Measurements from ENCODE around the gene TSR2. TPM values are rescaled to one million over a fixed set of nuclear protein-coding genes. Genes with fewer than 3 reads are reported as not detected.

Gene TSR2
- total and polyA plus RNA-seq, 2 of the 8 experiments (the other 6 are each of a cell fraction or from before 2014, with no cell fraction given), result 15.1 to 44.2 TPM

GRCh38 chrX:54416965-54417364 is 23.2 kb upstream of the TSR2 start:
- no peak overlapping the region for H3K23ac ChIP-seq (ENCODE audit: insufficient read length)
- H4K20me1 ChIP-seq (replicated peaks in 1 of 2; ENCODE audit: control insufficient read depth in 1 of 2, insufficient read depth in 2 of 2, low read length in 2 of 2), result no peaks in the 10 kb centered on the region
- no peak overlapping the region for H4K8ac ChIP-seq (ENCODE audit: extremely low read depth, insufficient read depth, low read length)
- H3K27ac ChIP-seq (ENCODE audit: low read depth, low read length), result no peak overlapping the region
- DNase-seq (ENCODE audit: low read depth in 1 of 2, low spot score in 2 of 2) (no peak), FAIRE-seq (no peak)
- H3K14ac ChIP-seq (ENCODE audit: insufficient read length), result no peak overlapping the region
- no peaks in the 10 kb centered on the region for H3K27me3 ChIP-seq (replicated peaks in 1 of 4; ENCODE audit: control insufficient read depth in 3 of 4, extremely low read depth in 1 of 4, insufficient read depth in 3 of 4, low read length in 3 of 4)
- no peak overlapping the region for H4K5ac ChIP-seq (ENCODE audit: insufficient read length, low read depth, low read length)
- H2BK20ac ChIP-seq (ENCODE audit: low read length), result no peak overlapping the region
- no peak overlapping the region for H3K9ac ChIP-seq (replicated peaks in 1 of 4; ENCODE audit: extremely low read depth in 1 of 4, low read depth in 3 of 4, low read length in 3 of 4)
- 100% methylated on average over 2 of the region's 2 CpGs; no CpG with 5 or more reads in 1 of the 2 experiments for WGBS, 2 experiments (ENCODE audit: extremely low coverage in 1 of 2, insufficient coverage in 1 of 2, insufficient read length in 1 of 2, insufficient replicate concordance in 2 of 2, low coverage in 1 of 2, low lambda C conversion rate in 2 of 2, missing lambda C conversion rate in 1 of 2)
- peaks cover 2% of the 10 kb centered on the region; the same call in 1 of the 2 replicates for H3K23me2 ChIP-seq (ENCODE audit: low read depth, low read length)
- no peak overlapping the region for H2BK15ac ChIP-seq (ENCODE audit: low read length)
- H3K4me2 ChIP-seq (ENCODE audit: insufficient read depth in 1 of 2, low read depth in 2 of 2, low read length in 2 of 2), result no peak overlapping the region
- H2BK12ac ChIP-seq (ENCODE audit: low read depth, low read length), result no peak overlapping the region
- H3K4ac ChIP-seq (replicated peaks; ENCODE audit: insufficient read length, low read depth, low read length), result no peak overlapping the region
- no peak overlapping the region for H2AFZ ChIP-seq (ENCODE audit: low read length)
- no peaks in the 10 kb centered on the region for H3K79me2 ChIP-seq (ENCODE audit: control insufficient read depth in 1 of 2, insufficient read depth in 2 of 2, low read length in 2 of 2)
- POLR2A ChIA-PET (ENCODE audit: partially characterized antibody), result interaction anchor here (1.1 kb wide), 1 partner anchor 23 kb away, joined by 3 read pairs; the partner anchor contains the start of gene TSR2
- H2BK5ac ChIP-seq (ENCODE audit: low read depth, low read length), result no peak overlapping the region
- no peak overlapping the region for H3K18ac ChIP-seq (ENCODE audit: extremely low read depth, low read length)
- H2AK5ac ChIP-seq (ENCODE audit: low read depth, low read length), result no peak overlapping the region
- no peak overlapping the region for H3K4me3 ChIP-seq (ENCODE audit: extremely low read depth in 1 of 4, insufficient read depth in 2 of 4, low read depth in 3 of 4, low read length in 4 of 4)
- H3K9me3 ChIP-seq (ENCODE audit: insufficient read depth in 2 of 2, low read depth in 1 of 2, low read length in 1 of 2), result no peaks in the 10 kb centered on the region
- H2BK120ac ChIP-seq (replicated peaks; ENCODE audit: low read depth, low read length), result no peak overlapping the region
- H3K36me3 ChIP-seq (ENCODE audit: control insufficient read depth in 2 of 4, insufficient read depth in 4 of 4, low read length in 3 of 4), result no peaks in the 10 kb centered on the region
- no peak overlapping the region for H3K56ac ChIP-seq (replicated peaks; ENCODE audit: insufficient read length, low read depth, low read length)
- peaks cover 0 to 6% (median 2%) of the 10 kb centered on the region in 4 experiments; a peak in 3 of 7 replicates for H3K4me1 ChIP-seq (replicated peaks in 1 of 4; ENCODE audit: control insufficient read depth in 3 of 4, insufficient read depth in 4 of 4, low read length in 3 of 4)
- CTCF ChIA-PET (ENCODE audit: partially characterized antibody), result interaction anchor here (0.6 kb wide), 1 partner anchor 96 kb away, joined by 3 read pairs; no protein-coding TSS in a partner anchor
- no peak overlapping the region for H4K91ac ChIP-seq (replicated peaks; ENCODE audit: insufficient read length, low read length)
- no peaks in the 10 kb centered on the region for H3K79me1 ChIP-seq (ENCODE audit: low read depth, low read length)
- no peak for TF ChIP-seq RBBP5 (IDR thresholded peaks at IDR 0.05; ENCODE audit: borderline replicate concordance, low read depth, low read length)
- TF ChIP-seq KDM1A (IDR thresholded peaks at IDR 0.05; ENCODE audit: borderline replicate concordance, low read length), result no peak
- TF ChIP-seq FOSL1 (IDR thresholded peaks at IDR 0.05; ENCODE audit: insufficient read depth, low read depth, low read length), result no peak
- no peak for TF ChIP-seq CBX5 (IDR thresholded peaks at IDR 0.05; ENCODE audit: low read depth, low read length)
- TF ChIP-seq RAD21 (IDR thresholded peaks at IDR 0.05 in 1 of 2, conservative IDR thresholded peaks at IDR 0.05 in 1 of 2; ENCODE audit: low read depth in 2 of 2, low read length in 2 of 2), result no peak
- no peak for TF ChIP-seq CTBP2 (IDR thresholded peaks at IDR 0.05; ENCODE audit: borderline replicate concordance, insufficient read depth, insufficient read length, low read length)
- no peak for TF ChIP-seq JUND (IDR thresholded peaks at IDR 0.05; ENCODE audit: low read length)
- no peak for TF ChIP-seq SRF (IDR thresholded peaks at IDR 0.05; ENCODE audit: low read depth, low read length)
- no peak for TF ChIP-seq CTCF (IDR thresholded peaks at IDR 0.05; ENCODE audit: control extremely low read depth in 1 of 3, insufficient read depth in 1 of 3, low read depth in 1 of 3, low read length in 3 of 3)
- TF ChIP-seq ZNF274 (IDR thresholded peaks at IDR 0.05; ENCODE audit: borderline replicate concordance, extremely low read depth, low read length), result no peak
